NCI-H2171 (cell line): ENCODE results near the gene ARHGAP6.
"Not testable (repeated sequence)": the region's sequence is repeated elsewhere in the genome, so short reads cannot be mapped to it uniquely, and the experiment has no call there.

Experiments
- DNase-seq: peaks from one replicate; lab custom pipeline; 2025; lab: John Stamatoyannopoulos, UW

The ARHGAP6 gene

GRCh38 chrX:11641349-11642065 lies 24.2 kb downstream of the ARHGAP6 start:
- DNase-seq: no peak

DNA sequence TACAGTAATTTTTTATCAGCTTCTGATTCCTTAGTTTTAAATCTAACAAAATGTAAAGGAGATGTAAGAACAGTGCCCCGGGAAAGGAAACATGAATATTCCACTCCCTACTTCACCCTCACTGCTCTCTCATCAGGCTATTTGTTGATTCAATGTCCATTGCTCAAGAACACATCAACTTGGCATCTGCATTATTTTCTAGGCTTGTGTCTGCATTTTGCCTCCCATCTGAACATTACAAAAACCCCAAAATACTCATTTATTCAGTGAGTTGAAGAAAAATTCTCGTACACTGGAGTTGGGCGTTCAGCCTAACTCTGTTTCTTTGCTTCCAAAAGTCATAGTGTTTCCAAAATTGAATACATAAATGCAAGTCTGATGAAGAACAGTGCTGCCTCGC lies 25.6 kb downstream of the ARHGAP6 start:
- no peak for DNase-seq

- no peak for DNase-seq
These were observed 33.0 kb downstream of the ARHGAP6 start for GRCh38 chrX:11632732-11633131.

- no peak for DNase-seq
These were observed 36.0 kb downstream of the ARHGAP6 start for GRCh38 chrX:11629593-11630211.

DNA sequence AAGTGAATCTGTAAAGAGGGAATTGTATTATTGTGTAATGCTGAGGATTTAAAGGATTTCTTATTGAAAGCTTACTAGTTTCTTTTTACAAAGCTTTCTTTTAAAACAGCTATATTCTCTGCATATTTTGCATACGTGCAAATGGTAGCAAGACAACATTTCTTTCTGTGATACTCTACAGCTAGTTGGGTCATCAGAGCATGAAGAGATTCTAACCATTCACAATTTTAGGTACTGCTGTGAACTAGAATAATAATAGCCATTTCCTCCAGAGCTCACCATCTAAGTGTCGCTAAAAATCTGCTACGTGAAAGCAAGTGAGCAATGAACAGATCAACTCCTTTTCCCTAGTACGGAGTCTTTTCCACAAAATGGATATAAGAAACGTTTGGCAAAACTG lies 37.3 kb downstream of the ARHGAP6 start:
- DNase-seq: no peak

- DNase-seq: no peak
These were observed 39.4 kb downstream of the ARHGAP6 start for GRCh38 chrX:11626351-11626750.

DNA sequence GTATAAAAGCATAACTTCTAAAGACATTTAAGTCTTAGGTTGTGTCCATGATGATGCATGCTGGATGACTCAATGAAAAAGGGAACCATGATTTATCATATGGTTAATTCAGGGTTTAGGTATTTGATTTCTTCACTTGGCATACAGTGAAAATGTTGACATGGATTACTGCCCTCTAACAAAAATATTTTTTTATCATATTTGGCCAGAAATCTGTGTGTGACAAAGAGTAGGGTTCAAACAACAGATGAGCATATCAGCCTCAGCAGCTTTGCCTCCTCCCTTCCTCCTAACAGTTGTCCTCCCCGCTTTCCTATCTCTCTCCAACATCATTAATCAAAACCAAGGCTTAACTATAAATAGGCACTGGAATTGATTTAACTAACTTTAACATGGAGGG lies 46.3 kb downstream of the ARHGAP6 start:
- DNase-seq: no peak

DNA sequence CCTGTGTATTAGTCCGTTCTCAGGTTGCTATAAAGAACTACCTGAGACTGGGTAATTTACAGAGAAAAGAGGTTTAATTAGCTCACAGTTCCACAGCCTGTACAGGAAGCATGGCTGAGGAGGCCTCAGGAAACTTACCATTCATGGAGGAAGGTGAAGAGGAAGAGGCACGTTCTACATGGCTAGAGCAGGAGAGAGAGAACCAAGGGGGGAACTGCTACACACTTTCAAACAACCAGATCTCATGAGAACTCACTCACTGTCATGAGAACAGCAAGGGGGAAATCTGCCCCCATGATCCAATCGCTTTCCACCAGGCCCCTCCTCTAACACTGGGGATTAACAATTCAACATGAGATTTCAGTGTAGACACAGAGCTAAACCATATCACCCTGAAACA lies 51.5 kb downstream of the ARHGAP6 start:
- not testable (repeated sequence) for DNase-seq

DNA sequence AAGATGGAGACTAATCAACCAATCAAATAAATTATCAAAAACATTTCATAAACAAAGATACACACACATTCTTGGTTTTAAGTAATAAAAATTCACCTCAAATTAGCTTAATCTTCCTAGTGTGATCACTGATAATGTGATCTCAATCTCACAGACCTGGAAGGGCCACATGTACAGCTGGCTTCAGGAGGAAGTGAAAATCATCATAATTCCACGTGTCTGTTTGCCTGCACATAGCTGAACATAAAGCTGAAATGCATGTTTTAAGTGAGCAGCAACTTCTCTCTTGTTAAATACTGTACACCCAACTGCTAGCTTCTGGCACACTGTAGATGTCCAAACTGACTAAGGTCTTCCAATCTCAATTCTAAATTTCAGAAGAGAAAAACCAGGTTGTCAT lies 53.8 kb downstream of the ARHGAP6 start:
- no peak for DNase-seq

DNA sequence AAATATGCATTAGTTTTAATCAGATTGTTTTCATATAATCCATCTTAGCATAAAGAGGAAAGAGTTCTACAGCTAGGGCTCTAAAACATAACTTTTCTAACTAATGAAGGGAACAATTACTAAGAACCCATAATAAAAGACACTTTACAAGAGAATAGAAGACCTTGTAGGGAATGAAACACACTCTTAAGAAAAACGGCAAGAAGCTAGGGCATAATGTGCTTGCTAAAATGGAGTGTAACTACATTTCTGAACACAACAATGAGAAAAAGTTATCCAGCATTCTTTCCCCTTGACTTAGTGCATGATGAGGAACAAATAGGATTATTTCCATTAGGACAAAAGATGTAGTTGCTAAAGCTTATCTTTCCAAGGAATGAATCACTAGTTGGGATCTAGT lies 54.6 kb downstream of the ARHGAP6 start:
- DNase-seq: no peak

DNA sequence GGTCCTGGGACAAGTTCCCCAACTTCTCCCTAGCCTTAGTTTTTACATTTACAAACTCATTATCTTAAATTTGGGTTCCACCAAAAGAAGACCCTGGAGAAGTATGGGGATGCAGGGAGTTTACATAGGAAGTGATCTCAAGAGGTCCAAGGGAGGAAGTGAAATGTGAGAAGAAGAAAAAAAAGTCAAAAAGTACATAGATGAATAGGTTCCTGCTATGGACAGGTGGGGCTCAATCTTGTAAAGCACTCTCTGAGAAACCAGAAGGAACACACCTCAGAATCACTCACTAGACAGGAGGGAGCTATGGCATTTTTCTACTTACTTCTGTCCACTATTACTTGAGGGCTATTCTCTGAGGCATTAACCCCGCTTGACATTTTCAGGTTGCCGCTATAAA lies 56.6 kb downstream of the ARHGAP6 start:
- no peak for DNase-seq

- no peak for DNase-seq
These were observed 59.3 kb downstream of the ARHGAP6 start for GRCh38 chrX:11606408-11606807.

DNA sequence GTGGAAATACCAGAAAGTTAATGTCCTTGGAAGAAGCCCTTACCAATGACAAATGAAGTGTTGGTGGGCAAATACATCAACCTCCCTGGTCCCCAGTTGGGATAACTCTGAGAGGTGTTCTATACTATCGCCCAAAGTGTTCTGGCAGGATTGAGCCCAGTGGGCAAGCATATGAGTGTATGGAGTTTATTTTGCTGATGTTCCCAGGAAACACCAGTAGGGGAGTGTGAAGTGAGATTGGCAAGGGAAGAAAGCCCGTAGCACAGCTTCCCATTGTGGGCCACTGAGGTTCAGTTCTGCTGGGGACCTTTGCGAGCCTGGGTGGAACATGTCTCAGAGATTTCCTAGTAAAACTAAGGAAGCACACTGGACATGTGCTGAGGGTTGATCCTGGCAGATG lies 65.1 kb downstream of the ARHGAP6 start:
- no peak for DNase-seq

GRCh38 chrX:11597479-11597878 lies 68.2 kb downstream of the ARHGAP6 start:
- no peak for DNase-seq

DNA sequence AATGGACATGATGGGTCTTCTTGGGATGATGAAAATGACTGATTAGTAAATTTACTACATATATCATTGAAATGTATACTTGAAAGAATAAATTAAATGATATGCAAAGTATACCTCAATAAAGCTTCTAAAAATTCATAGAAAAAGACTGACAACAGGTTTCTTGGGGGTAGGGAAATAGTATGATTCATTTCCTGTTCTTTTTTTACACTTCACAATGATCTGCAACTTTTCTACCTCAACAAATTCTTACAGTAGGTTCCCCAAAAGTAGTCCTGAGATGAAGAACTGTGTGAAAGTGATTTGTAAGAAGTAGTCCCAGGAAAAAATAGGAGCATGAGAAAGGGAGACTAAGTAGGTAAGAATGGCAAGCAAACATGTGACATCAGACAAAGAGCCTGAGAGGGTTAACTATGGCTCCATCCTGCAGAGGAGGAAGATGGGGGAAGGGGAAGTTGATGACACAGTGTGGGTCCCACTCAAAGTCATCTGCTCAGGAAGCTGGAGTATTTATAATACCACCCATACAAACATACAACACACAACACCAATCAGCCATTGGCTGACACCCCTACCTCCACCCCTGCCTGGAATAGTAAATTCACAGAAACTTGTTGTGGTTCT lies 73.9 kb downstream of the ARHGAP6 start:
- DNase-seq: no peak

GRCh38 chrX:11589641-11590040 lies 76.1 kb downstream of the ARHGAP6 start:
- no peak for DNase-seq

GRCh38 chrX:11588097-11588496 lies 77.6 kb downstream of the ARHGAP6 start:
- DNase-seq: no peak

- DNase-seq: no peak
These were observed 80.5 kb downstream of the ARHGAP6 start for GRCh38 chrX:11585174-11585573.

DNA sequence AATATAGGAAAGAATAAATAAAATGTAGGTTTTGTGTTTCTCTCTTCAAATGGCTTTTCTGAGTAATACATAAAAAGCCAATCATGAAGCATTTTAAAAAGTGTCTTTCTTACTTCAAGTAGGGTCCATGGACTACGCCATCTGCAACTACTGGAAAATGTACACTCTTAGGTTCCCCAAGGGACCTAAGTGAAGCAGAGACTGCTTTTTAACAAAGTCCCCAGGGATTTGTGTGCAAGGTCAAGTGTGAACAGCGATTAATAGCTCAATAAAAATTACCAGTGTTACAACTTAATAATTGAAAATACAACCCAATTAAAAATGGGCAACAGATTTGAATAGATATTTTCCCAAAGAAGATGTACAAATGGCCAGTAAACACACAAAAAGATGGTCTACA lies 84.9 kb downstream of the ARHGAP6 start:
- DNase-seq: no peak

DNA sequence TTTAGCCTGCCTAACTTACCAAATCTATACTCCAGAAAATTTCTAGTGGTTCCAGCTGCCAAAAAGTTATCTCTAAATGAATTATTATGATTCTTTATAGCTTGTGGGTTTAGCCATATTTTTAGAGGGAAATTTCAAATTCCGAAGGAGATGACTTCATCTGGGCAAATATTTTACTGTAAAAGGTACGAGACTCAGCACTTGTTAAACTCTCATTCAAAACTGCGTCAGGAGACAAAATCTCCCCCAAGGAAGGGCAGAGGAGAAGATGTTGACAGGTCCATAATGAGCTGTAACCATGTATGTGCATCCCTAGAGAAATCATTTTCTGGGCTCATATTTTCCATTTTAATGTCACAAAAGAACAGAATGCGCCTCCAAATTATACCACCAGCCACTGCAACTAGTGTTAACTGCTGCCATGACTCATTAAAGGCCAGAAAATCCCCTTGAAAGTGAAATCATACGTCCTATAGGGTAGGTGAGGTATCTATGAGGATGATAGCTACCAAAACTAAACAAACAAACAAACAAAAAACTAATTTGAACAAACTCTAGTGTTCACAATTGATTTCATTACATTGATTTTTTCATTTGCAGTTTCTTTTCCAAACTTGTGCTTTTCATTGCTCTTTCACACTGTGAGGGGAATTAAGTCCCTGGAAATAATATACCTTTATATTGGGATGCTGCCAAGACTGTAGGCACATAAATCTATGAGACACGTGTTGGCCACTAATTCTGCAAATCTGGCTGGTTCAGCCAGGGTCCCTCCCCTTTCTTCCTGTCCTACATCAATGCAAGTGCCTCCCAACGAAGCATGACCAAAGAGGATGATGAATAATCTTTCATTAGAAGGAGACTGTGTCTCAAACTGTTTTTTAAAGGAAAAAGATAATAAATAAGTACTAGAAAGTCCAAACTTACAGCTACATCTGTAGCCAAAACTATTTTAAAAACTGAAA lies 85.8 kb downstream of the ARHGAP6 start:
- DNase-seq: no peak

DNA sequence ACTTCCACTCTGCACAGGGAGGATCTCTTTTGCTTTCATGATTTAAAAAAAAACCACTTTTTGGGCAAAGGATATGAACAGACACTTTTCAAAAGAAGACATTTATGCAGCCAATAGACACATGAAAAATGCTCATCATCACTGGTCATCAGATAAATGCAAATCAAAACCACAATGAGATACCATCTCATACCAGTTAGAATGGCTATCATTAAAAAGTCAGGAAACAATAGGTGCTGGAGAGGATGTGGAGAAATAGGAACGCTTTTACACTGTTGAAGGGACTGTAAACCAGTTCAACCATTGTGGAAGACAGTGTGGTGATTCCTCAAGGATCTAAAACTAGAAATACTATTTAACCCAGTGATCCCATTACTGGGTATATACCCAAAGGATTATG lies 87.4 kb downstream of the ARHGAP6 start:
- not testable (repeated sequence) for DNase-seq

DNA sequence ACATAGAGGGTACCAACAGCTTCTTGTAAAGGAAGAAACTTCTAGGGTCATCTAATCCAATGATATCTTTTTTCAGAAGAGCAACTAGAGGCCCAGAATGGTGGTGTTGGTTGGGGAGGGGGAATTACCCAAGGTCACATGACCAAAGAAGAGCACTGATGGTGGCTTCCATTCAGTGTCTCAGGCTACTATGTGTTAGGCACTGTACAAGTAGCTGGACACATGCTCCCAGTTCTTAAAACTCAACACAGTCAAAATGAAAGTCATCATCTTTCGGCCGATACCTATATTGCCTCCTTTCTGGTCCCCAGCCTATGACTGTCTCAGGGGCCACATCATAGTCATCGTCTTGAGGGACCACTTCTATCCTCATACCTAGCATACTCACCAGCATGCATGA lies 88.1 kb downstream of the ARHGAP6 start:
- DNase-seq: no peak
